Parathyroid adenoma (tissue), 2 donors: ENCODE measurements around the gene ACAA2.

Experiments
- H2AFZ ChIP-seq: fragments of 300-600 bp; sonication (generic); one replicate; pipeline ENCODE4 v1.7.0; 2017; ENCODE audit warnings: antibody characterized with exemption, mild to moderate bottlenecking
- H3K27ac ChIP-seq: fragments of 300-600 bp; sonication (generic); one replicate; pipeline ENCODE4 v1.7.0; 2017
- H3K27me3 ChIP-seq: fragments of 300-600 bp; sonication (generic); one replicate; pipeline ENCODE4 v1.7.0; 2017; ENCODE audit warnings: low read length; ENCODE audit not compliant: control insufficient read depth, insufficient read depth
- H3K36me3 ChIP-seq: fragments of 300-600 bp; sonication (generic); one replicate; pipeline ENCODE4 v1.7.0; 2017; ENCODE audit warnings: low read length; ENCODE audit not compliant: control insufficient read depth, insufficient read depth
- H3K4me1 ChIP-seq: fragments of 300-600 bp; sonication (generic); one replicate; pipeline ENCODE4 v1.7.0; 2017; ENCODE audit warnings: control low read depth
- H3K4me2 ChIP-seq: fragments of 300-600 bp; sonication (generic); one replicate; pipeline ENCODE4 v1.7.0; 2017; ENCODE audit warnings: low read length
- H3K4me3 ChIP-seq: fragments of 300-600 bp; sonication (generic); one replicate; pipeline ENCODE4 v1.7.0; 2017; ENCODE audit warnings: low read depth, low read length
- H3K79me2 ChIP-seq: fragments of 300-600 bp; sonication (generic); one replicate; pipeline ENCODE4 v1.7.0; 2017; ENCODE audit warnings: control low read depth
- H3K9ac ChIP-seq: fragments of 300-600 bp; sonication (generic); one replicate; pipeline ENCODE4 v1.7.0; 2017; ENCODE audit warnings: mild to moderate bottlenecking
- H3K9me3 ChIP-seq: fragments of 300-600 bp; sonication (generic); one replicate; pipeline ENCODE4 v1.7.0; 2017; ENCODE audit warnings: low read length; ENCODE audit not compliant: control insufficient read depth
- CTCF ChIP-seq: fragments of 300-600 bp; sonication (generic); IDR thresholded peaks from one replicate; pipeline ENCODE4 v1.7.0; 2017; ENCODE audit warnings: antibody characterized with exemption, mild to moderate bottlenecking
- donor health status: primary hyperparathyroidism.

Gene ACAA2

GRCh38 chr18:49743117-49743567 is 70.2 kb downstream of the ACAA2 start:
- H3K9ac ChIP-seq = no peak overlapping the region
- H3K27me3 ChIP-seq = no peaks in the 10 kb centered on the region
- no peak overlapping the region for H3K4me3 ChIP-seq
- no peaks in the 10 kb centered on the region for H3K79me2 ChIP-seq
- TF ChIP-seq CTCF = no peak
- H3K9me3 ChIP-seq = no peaks in the 10 kb centered on the region
- H2AFZ ChIP-seq = no peak overlapping the region
- H3K4me1 ChIP-seq = no peaks in the 10 kb centered on the region
- no peak overlapping the region for H3K27ac ChIP-seq
- no peak overlapping the region for H3K4me2 ChIP-seq
- no peaks in the 10 kb centered on the region for H3K36me3 ChIP-seq

GRCh38 chr18:49742316-49743116 is 70.8 kb downstream of the ACAA2 start:
- no peak for TF ChIP-seq CTCF
- Histone ChIP-seq H3K27ac (no peak overlapping the region), H3K27me3 (no peaks in the 10 kb centered on the region), H3K9me3 (no peaks in the 10 kb centered on the region), H3K9ac (no peak overlapping the region), H3K79me2 (no peaks in the 10 kb centered on the region), H2AFZ (no peak overlapping the region), H3K4me1 (no peaks in the 10 kb centered on the region), H3K36me3 (no peaks in the 10 kb centered on the region), H3K4me3 (no peak overlapping the region), H3K4me2 (no peak overlapping the region)

GRCh38 chr18:49739275-49739674 is 74.1 kb downstream of the ACAA2 start:
- H3K36me3 ChIP-seq = no peaks in the 10 kb centered on the region
- no peaks in the 10 kb centered on the region for H3K4me1 ChIP-seq
- H3K4me2 ChIP-seq = no peak overlapping the region
- TF ChIP-seq CTCF = no peak
- H3K79me2 ChIP-seq = no peaks in the 10 kb centered on the region
- no peak overlapping the region for H2AFZ ChIP-seq
- H3K4me3 ChIP-seq = no peak overlapping the region
- H3K9me3 ChIP-seq = no peaks in the 10 kb centered on the region
- H3K27ac ChIP-seq = no peak overlapping the region
- H3K9ac ChIP-seq = no peak overlapping the region
- no peaks in the 10 kb centered on the region for H3K27me3 ChIP-seq

- no peaks in the 10 kb centered on the region for H3K4me1 ChIP-seq
- no peak overlapping the region for H3K9ac ChIP-seq
- TF ChIP-seq CTCF = no peak
- no peak overlapping the region for H3K4me2 ChIP-seq
- no peak overlapping the region for H3K4me3 ChIP-seq
- no peaks in the 10 kb centered on the region for H3K9me3 ChIP-seq
- H3K27ac ChIP-seq = no peak overlapping the region
- H2AFZ ChIP-seq = no peak overlapping the region
- H3K36me3 ChIP-seq = no peaks in the 10 kb centered on the region
- no peaks in the 10 kb centered on the region for H3K27me3 ChIP-seq
- no peaks in the 10 kb centered on the region for H3K79me2 ChIP-seq
Measured at GRCh38 chr18:49738721-49739120, 74.6 kb downstream of the ACAA2 start.

- Histone ChIP-seq H2AFZ (no peak overlapping the region), H3K36me3 (no peaks in the 10 kb centered on the region), H3K79me2 (no peaks in the 10 kb centered on the region), H3K9ac (no peak overlapping the region), H3K4me2 (no peak overlapping the region), H3K27ac (no peak overlapping the region), H3K27me3 (no peaks in the 10 kb centered on the region), H3K4me1 (no peaks in the 10 kb centered on the region), H3K9me3 (no peaks in the 10 kb centered on the region), H3K4me3 (no peak overlapping the region)
- no peak for TF ChIP-seq CTCF
Measured at GRCh38 chr18:49734836-49735235, 78.5 kb downstream of the ACAA2 start.
